Activated effector memory CD4-positive, alpha-beta T cell treated with anti-CD3 and anti-CD28 coated beads, Interleukin-2, amount 50 U/mL, for 16 hours (primary cell): Measurements from ENCODE around the gene SLC2A11.
"Not testable (repeated sequence)": the region's sequence is repeated elsewhere in the genome, so short reads cannot be mapped to it uniquely, and the experiment has no call there.

Experiments
- DNase-seq: peaks from one replicate; pipeline ENCODE4 v3.0.0-alpha.2; 2020

Gene SLC2A11

DNA sequence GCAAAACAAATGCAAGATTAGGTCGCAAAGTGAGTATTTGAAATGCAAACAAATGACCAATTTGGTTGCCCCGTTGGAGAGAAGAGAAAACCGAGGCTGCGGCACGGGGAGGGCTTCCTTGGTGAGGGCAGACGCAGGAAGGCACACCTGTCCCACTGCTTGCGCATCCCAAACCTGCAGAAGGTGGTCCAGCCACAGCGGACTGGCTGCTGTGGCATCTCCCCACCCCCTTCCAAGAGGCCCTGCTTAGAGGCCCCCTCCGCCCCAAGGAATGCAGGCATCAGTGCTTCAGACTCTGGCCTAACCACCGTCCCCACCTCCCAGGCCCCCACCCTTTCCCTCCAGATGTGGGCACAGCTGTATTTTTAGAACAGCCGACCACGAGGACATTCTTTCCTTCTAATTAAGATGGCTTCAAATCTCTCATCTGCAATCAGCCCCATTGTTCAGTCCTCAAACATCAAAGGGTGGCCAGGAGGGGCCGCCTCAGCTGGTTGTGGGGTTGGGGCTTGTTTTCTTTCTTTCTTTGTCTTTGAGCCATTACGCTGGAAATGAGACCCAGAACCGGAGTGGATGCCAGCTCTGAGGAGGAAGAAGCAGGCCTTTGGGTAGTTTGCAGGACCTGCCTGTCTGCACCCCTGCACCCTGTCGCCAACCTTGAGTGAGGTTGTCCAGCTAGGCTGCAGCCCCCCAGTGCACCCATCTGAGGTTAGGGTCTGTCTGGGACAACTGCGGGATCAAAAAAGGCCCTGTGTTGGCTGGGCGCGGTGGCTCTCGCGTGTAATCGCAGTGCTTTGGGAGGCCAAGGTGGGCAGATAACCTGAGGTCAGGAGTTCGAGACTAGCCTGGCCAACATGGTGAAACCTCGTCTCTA is 9.4 kb upstream of the SLC2A11 start:
- DNase-seq, result no peak

DNA sequence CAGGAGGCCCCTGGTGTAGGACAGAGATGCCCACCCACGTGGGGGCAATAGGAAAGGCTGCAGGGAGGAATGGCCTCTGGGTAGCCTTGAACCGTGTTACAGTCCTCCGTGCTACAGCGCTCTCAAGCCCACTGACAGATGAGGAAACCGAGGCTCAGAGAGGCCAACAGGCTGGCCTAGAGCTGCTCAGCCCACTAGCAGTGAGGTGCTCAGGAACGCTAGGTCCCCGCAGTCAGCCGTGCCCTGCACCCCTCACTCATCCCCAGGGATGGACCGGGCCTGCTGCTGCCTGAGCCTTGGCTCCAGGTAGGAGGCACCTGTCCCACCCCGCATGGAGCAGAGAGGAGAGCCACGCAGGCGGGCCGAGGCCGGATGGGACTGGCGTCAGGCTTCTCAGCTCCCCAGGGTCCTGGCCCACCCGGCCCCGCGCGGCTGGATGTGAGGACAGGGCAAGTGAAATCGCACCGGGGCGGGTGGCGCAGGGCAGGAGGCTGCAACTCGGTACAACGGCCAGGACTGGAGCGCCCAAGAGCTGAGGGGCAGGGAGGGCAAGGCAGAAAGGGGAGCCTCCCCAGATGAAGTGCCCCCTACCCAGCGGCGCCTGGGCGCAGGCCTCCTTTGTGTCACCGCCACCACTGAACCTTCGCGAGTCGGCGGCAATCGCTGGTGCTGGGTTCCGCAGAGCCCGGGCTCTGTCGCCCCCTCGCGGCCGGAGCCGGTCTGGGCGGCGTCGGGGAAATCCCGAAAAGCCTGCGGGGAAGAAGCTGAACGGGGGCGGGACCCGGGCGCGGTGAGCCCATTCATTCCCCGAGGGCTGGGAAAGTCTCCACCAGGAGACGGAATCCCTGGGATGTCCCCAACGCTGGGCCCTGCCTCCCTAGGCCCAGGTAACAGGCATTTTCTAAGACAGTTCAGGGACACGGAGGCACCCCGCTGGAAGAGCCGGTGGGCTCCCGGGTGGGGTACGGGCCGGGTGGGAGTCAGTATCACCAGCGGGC is 8.4 kb upstream of the SLC2A11 start:
- peak; percentile 95 for DNase-seq

DNA sequence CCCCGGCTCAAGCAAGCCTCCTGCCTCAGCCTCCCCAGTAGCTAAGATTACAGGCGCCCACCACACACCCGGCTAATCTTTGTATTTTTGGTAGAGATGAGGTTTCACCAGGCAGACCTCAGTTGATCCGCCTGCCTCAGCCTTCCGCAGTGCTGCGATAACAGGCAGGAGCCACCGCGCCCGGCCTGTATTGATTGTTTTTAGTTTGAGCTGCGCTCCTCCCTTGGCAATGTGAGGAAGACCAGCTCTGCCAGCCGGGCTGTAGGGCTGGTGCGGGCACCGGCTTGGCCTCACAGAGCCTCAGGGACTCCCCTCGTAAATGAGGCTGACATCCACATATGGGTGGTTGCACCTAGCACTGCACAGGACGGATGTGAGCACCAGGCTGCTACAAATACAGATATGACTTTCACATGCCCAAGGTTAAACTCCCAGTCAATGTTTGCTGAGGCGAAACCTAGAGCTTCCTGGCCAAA is 7.5 kb upstream of the SLC2A11 start:
- no peak for DNase-seq

DNA sequence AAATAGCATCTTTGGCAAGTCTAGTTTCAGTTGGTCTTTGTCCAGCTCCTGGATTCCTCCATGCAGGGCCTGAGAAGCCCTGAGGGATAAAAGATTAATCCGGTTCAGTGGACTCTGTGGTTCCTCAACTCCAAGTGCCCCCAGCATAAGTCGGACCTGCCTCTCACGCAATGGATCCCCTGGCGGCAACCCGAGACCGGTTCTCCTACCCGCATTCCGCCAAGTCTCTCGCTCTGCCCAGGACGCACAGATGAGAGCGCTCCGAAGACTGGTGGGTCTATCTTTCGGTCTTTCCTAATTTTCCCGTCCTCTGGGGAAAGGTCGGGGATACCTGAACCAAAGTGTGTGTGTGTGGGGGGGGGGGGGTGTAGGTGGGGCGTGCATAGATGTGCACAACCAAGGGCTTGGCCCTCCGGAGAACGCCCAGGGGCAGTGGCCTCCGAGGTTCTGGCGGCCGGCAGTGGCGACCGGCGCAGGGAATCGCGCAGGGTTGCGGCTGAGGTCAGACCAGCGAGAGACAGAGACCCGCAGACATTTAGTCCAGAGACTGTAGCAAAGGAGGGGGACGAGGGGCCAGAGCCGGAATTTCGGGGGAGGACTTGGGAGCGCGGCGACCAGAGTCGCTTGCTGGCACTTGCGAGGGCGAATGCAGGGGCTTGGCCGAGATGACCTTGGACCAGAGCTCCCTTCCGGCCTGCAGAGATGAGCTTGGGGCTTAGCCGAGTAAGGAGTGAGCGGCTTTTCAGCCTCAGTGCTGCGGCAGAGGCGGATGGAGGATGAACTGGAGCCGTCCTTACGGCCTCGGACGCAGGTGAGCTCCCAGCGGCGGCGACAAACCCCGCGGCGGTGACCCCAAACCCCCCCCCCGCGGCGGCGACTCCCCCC is 712 bp upstream of the SLC2A11 start:
- DNase-seq, result no peak

DNA sequence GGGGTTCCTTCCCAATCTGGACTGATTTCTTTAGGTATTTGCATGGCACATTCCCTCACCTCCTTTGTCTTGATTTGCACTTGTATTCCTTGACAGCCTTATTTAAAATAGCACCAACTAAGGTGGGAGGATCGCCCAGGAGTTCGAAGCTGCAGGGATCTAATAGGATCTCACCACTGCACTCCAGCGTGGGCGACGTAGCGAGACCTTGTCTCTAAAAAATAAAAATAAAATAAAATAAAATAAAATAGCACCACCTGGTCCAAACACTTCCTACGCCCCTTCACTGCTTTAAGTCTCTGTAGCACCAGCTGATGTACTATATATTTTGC is 775 bp downstream of the SLC2A11 start:
- DNase-seq, result no peak

DNA sequence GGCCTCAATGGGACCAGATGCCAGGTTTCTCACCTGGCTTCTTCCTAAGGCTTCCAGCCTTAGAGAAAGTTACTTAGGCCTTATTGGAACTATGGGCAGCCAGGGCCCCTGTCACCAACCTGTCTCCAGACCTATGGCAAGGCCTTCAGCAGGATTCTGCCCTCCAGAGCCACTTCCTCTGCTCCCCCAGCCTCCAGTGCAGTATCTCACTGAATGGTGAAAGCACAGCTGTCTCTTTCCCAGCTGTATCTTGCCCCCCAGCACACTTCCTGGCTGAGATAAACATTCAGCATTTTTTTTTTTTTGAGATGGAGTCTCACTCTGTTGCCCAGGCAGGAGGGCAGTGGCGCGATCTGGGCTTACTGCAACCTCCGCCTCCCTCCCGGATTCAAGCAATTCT is 1.5 kb downstream of the SLC2A11 start:
- DNase-seq, result no peak

DNA sequence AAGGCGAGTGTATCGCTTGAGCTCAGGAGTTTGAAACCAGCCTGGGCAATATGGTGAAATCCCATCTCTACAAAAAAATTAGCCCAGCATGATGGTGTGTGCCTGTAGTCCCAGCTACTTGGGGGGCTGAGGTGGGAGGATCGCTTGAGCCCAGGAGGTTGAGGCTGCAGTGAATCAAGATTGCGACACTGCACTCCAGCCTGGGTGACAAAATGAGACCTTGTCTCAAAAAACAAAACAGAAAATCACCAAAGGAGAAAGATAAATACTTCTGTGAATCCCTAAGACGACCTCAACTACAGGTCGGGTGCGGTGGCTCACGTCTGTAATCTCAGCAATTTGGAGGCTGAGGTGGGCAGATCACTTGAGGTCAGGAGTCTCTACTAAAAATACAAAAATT is 2.5 kb downstream of the SLC2A11 start:
- DNase-seq, result not testable (repeated sequence)

DNA sequence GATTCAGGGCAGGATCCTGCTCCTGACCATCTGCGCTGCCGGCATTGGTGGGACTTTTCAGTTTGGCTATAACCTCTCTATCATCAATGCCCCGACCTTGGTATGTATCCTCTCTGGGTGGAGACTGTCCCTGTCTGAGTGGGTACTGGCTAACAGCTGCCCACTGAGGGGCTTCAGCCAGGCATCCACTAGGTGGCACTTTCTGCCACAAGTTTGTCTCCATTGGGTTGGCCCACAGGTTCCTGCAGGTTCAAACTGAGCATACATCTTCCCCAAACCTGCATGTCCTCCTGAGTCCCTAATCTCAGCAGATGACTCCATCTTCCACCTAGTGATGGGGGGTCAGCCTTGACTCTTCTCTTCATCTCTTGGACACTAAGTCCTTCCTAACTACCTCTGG is 4.4 kb downstream of the SLC2A11 start:
- peak; percentile 70 for DNase-seq

DNA sequence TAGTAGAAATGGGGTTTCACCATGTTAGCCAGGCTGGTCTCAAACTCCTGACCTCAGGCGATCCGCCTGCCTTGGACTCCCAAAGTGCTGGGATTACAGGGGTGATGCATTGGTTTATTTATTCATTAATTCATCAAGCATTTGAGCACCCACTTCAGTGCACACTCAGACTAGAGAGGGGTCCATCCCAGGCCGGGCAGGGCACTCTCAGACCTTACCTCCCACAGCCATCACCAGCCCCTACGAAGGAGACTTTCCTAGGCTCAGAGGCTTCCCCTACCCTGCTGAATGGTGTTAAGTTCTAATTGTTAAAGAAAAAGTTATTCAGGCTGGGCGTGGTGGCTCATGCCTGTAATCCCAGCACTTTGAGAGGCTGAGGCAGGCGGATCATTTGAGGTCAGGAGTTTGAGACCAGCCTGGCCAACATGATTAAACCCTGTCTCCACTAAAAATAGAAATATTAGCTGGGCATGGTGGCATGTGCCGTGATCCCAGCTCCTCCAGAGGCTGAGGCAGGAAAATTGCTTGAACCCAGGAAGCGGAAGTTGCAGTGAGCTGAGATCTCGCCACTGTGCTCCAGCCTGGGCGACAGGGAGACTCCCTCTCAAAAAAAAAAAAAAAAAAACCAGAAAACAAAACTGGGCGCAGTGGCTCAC is 7.0 kb downstream of the SLC2A11 start:
- not testable (repeated sequence) for DNase-seq

DNA sequence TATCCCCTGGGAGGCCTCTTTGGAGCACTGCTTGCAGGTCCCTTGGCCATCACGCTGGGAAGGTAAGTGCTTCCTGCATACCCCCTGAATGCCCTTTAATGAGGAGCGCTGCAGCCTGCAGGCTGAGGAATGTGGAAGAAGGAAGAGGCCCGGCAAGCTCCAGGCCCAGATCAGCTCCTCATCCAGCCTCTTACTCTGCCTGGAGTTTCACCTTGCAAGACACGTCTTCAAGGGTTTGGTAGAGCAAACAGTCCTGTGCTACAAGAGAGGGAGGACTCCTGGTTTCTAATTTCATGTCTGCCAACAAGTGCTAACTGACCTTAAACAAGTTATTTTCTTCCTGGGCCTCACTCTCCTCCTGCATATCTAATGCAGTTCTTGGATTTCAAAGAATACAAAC is 10.9 kb downstream of the SLC2A11 start:
- DNase-seq, result no peak

DNA sequence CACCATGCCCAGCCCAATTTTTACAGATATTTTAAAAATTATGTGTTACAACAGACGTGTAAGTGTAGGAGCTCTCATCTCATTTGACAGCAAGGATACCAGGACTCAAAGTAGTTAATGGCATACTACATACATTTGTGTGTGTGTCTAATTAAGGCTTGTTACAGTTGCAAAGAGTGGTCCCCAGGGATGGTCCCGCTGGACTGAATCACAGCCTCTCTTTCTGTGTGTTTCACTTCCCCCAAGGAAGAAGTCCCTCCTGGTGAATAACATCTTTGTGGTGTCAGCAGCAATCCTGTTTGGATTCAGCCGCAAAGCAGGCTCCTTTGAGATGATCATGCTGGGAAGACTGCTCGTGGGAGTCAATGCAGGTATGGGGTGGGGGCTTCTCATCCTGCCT is 17.2 kb downstream of the SLC2A11 start:
- DNase-seq, result no peak

DNA sequence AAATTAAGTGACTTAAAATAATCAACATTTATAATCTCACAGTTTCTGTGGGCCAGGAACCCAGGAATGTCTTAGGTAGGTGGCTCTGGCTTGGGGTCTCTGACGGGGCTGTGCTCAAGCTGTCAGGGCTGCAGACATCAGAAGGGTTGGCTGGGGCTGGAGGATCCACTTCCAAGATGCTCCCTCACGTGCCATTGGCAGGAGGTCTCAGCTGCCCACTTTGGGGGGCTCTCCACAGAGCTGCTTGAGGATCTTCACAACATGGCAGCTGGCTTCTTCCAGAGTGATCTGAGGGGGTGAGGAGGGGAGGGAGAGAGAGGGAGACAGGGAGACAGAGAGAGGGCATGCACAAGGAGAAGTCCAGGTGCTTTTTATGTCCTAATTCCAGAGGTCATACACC is 18.1 kb downstream of the SLC2A11 start:
- no peak for DNase-seq

DNA sequence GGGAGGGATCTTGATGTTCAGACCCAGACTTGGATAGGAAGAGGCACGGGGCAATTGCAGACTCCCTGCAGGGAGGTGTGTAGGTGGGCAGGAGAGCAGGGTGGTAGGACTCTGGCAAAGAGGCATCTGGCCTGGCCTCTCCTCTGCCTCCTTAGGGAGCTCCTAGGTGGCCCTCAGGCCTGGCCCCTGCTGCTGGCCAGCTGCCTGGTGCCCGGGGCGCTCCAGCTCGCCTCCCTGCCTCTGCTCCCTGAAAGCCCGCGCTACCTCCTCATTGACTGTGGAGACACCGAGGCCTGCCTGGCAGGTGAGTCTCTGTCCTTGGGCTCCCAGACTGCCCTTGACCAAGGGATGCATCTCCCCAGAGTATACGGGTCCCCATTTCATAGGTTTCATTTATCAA is 19.9 kb downstream of the SLC2A11 start:
- DNase-seq, result no peak

DNA sequence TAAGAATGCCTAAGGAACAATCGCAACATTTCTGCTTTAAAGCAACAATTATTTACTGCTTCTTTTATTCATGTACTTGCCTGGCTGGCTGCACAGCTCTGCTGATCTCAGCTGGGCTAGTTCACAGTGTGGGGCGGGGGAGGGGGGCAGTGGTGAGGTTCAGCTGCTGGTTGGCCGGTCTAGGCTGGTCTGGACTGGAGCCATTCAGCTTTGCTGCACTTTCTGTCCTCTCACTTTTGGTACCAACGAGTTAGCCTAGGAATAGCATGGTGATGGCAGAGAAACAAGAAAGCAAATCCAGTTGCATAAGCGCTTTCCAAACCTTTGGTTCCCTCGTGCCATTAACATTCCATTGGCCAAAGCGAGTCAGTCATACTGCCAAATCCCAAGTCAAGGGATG is 20.5 kb downstream of the SLC2A11 start:
- no peak for DNase-seq

DNA sequence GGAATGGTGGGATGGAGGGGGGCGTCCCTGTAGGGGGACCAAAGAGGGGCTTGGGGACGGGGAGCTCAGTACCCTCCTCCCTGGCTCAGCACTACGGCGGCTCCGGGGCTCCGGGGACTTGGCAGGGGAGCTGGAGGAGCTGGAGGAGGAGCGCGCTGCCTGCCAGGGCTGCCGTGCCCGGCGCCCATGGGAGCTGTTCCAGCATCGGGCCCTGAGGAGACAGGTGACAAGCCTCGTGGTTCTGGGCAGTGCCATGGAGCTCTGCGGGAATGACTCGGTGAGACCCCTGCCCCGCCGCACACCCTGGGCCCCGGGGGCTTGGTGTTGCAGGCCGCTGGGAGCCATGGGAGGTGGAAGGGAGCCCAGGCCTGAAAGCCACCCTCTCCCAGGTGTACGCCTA is 24.7 kb downstream of the SLC2A11 start:
- no peak for DNase-seq

DNA sequence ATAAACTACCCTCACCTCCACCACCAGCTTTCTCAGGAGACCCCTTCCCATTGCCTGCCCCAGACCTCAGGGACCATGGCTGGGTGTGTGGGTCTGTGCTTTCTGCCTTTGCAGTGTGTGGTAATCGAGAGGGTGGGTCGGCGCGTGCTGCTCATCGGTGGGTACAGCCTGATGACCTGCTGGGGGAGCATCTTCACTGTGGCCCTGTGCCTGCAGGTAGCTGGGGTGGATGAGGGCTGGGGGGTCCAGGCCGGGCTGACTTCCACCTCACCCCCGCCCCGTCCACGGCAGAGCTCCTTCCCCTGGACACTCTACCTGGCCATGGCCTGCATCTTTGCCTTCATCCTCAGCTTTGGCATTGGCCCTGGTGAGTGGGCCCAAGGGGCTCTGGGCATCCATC is 26.0 kb downstream of the SLC2A11 start:
- DNase-seq, result no peak

DNA sequence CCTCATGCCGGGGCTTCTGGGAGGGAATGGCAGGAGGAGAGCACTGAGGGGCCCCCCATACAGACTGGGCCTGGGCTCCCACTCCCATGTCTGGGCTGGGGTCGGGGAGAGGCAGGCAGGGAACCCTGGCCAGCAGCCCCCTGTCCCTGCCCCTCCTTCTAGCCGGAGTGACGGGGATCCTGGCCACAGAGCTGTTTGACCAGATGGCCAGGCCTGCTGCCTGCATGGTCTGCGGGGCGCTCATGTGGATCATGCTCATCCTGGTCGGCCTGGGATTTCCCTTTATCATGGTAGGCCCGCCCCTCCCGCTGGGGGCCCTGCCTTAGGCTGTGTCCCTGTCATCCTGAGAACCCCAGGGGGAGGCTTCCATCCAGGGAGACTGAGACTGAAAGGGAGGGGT is 26.5 kb downstream of the SLC2A11 start:
- DNase-seq, result no peak

DNA sequence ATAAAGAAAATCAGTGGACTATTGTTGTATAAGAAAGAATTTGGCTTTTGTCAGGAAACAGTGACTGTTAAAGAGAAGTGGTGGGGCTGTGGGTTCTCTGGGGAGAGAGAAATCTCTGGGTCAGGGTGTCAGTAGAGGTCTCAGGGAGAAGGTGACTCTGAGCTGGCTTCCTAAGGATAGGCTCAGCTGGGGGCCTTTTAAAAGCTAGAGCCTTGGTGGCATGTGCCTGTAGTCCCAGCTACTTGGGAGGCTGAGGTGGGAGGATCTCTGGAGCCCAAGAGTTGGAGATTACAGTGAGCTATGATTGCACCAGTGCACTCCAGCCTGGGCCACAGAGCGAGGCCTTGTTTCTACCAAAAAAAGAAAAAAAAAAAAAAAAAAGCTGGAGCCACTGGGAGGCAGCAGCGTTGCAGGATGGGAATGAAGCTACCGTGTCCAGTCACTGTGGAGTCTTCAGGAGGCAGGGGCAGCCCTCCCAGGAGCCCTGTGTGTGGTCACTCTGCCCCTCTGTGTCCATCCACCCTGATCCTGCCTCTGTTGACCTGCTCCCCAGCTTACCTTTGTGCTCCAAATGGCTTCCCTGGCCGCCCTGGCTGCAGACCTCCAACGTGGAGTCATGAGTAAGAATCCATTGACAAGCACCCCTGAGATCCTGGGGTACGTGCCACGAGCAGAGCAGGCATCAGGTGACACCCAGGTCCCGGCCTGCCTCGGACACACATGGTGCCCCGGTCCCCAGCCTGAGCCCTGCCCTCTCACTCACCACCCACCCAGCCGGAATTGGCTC is 31.1 kb downstream of the SLC2A11 start:
- no peak for DNase-seq

DNA sequence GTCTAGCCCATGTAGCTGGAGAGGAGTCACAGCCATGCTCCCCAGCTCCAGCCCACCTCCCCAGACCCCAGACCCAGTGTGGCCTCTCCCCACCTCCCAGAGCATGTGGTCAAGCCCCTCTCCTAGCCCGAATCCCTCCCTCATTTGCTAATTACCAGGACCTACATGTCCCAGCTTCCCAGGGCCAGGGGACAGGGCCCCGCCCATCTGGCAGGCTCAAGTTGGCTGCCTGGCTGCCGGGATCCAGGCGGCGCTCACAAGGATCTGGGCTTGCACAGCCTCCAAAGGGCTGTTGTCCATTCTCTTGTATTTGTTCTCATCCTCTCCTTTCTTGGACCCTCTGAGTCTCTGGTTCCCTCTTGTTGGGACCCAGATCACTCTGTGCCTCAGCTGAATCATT is 31.9 kb downstream of the SLC2A11 start:
- no peak for DNase-seq

DNA sequence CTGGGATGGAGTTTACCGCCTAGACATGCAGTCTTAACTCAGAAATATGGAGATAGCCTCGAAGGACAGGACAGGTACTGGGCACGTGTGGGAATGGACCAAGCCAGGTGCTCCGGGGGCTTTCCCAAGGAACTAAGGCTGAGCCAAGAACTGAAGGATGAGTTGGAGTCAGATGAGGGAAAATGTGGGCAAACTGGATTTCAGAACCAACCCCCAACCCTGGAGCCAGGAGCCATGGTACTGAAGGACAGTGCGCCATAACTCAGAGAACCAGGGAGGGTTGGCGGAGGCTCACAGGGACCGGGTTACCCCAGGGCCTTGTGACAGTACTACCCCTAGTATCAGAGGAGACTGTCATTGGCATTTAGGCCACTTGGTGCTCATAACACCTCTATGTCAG is 34.1 kb downstream of the SLC2A11 start:
- no peak for DNase-seq

DNA sequence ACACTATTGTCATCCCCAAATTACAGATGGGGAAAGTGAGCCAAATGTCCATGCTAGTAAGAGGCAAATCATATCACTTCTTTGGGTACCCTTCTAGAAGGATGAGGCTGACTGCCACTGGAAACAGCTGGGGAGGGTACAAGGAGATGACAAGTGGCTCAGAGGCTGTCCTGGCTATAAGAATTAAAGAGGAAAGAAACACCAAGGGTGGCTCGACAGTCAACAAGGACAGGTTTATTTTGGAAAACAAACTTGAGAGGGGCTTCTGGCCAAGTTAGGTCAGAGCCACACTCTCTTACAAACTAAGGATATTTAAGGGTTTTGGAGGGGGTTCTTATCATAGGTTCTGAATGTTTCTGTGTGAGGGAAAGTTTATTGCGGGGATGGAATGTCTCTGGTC is 34.5 kb downstream of the SLC2A11 start:
- no peak for DNase-seq
